OCI-LY3 (cell line): ENCODE data around the gene BOLL.

ENCODE experiments used
- EZH2phosphoT487 ChIP-seq: fragments of 200-600 bp; shearing (Covaris generic); IDR thresholded peaks from 2 replicates; pipeline ENCODE4 v1.6.1; 2018; ENCODE audit warnings: antibody characterized with exemption, mixed run types, low read depth
- TF ChIP-seq, protein P1 (sequence below): fragments of 200-600, 300-600 bp; sonication (generic); IDR thresholded peaks from 2 replicates; pipeline ENCODE4 v1.5.1; 2014; ENCODE audit warnings: antibody characterized with exemption, low read length, low read depth

DNA sequence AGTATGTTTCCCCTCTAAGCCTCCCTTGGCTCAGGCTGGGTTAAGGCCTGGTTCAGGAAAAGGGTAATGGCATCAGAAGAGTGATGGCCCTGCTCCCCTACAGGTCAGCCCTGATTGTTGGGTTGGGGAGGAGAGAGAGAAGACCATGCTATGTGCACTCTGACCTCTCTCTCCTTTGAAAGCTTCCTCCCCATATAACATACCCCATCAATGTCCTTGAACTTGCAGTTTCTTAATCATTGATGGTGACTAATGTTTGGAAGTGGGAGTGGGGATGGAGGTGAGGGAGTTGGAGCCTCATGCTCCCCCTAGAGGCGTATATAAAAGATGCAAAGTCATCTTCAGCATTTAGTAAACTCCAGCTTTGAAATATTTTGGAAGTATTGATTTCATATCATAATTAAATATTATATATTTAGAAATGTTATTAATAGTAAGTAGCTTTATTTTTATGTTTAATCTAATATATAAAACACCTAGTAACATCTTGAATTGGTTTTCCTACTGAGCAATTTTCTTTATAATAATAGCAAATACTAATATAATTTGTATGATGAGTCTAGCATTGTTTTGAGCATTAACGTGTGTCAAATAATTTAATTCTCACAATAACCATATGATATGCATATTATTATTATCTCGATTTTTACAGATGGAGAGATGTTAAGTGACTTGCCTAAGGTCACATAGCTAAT, 28.1 kb upstream of the BOLL start:
- TF ChIP-seq, protein P1, sequence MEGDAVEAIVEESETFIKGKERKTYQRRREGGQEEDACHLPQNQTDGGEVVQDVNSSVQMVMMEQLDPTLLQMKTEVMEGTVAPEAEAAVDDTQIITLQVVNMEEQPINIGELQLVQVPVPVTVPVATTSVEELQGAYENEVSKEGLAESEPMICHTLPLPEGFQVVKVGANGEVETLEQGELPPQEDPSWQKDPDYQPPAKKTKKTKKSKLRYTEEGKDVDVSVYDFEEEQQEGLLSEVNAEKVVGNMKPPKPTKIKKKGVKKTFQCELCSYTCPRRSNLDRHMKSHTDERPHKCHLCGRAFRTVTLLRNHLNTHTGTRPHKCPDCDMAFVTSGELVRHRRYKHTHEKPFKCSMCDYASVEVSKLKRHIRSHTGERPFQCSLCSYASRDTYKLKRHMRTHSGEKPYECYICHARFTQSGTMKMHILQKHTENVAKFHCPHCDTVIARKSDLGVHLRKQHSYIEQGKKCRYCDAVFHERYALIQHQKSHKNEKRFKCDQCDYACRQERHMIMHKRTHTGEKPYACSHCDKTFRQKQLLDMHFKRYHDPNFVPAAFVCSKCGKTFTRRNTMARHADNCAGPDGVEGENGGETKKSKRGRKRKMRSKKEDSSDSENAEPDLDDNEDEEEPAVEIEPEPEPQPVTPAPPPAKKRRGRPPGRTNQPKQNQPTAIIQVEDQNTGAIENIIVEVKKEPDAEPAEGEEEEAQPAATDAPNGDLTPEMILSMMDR = peak; percentile 52
- no peak for TF ChIP-seq EZH2phosphoT487
